ENCODE results near the gene HCN1.
"Not testable (repeated sequence)": the region's sequence is repeated elsewhere in the genome, so short reads cannot be mapped to it uniquely, and the experiment has no call there.

The HCN1 gene

DNA sequence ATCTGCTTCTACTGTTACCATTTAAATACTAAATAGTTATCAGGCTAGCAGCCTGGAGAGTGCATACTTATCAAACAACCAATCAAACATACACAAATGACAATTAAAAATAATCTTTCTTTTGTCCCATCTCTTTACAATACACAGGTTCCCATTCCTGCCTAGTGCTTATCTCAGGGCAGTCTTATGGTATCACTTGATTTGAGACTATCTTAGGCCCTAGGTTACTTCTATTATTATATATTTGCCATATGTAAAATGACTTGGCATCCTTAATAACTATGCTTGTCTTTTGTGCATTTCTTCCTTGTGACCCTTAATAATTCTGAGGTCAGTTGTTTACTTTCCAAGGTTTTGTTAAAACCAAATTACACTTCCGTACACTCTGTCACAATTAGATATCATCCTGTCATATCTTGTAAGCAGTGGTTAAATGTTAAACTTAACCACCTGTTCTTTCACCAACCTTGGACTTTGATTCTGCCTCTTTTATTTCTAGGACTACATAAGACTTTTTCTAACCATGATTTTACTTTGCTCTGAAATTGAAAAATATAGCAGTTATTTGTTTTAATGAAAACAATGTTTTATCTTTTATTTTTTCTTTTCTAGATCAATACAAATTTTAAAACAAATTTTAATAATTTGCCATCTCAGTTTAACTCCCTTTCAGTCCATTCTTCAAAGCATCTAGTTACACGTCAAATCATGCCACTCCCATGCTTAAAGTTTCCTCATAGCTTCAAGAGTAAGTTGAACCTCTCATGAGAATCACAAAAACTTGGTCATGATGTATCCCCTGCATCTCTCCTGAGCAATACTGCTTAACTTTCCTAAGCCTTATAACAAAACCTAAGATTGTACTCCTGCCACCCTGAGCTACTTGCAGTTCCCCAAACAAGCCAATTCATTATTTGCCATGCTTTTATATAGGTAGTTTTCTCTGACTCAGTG lies 281.3 kb downstream of the HCN1 start:
- no peak for DNase-seq

DNA sequence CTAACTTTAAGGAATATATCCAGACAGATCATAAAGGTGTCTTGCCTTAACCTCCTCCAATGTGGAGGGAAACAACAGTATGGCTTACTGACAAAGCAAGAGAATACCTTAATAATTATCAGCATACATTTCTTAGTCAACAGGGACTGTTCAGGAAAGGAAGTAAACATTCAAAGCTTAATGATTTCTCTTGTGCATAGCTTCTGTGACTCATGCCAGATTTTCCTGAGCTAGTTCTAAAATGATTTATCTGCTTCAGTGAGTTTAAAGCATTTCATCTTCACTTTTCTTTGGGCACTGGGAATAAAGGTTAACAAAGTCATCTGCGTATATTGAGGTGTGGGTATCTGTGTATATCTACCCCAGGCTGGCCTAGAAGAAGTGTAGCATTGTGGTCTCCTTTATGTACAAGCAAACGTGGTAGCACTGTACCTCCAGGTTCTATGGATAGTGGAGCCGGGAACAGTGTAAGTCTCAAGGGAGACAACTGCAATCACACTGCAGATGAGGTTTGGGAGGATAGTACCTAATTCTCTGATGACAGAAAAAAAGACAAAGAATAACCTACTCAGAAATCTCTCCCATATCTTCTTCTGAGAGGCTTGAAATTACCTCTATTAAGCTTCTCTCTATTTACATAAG lies 284.1 kb downstream of the HCN1 start:
- DNase-seq: peak; percentile 57

DNA sequence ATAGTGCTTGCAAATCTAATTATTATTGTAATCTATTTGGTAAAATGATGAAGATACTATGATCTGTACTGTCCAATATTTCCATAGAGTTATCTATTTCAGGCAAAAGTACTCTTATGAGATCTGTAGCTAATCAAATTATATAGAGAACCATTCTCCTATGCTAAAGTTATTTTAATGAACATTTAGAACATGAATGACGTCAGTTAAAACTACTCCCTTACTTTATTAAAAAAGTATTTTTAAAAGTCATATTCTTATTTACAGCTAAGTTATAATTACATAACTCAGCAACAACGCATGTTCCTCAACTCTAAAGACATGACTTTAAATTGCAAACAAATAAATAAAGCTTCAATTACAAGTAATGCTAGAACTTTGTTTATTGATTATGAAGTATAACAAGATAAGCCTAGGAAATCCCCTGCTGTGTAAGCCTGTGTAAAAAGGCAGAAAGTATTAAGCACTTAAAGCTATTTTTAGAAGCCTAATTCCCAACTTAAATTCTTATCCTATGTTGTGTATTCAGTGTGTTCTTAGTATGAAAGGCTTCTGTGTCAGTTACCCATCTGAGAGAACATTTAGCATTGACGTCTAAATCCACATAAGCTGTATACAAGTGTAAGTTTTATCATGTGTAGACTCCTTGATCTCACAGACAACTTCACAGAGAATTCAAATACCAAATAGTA lies 285.7 kb downstream of the HCN1 start:
- no peak for DNase-seq

DNA sequence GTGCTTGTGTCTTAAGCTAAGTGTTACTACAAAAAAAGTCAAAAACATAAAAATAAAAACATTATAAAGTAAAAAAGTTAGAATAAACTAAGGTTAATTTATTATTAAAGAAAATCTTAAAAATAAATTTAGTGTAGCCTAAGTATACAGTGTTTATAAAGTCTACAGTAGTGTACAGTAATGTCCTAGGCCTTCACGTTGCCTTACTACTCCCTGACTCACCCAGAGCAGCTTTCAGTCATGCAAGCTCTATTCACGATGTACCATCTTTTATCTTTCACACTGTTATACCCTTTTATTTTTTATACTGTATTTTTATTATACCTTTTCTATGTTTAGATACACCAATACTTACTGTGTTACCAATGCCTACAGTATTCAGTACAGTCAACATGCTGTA lies 288.1 kb downstream of the HCN1 start:
- no peak for DNase-seq

DNA sequence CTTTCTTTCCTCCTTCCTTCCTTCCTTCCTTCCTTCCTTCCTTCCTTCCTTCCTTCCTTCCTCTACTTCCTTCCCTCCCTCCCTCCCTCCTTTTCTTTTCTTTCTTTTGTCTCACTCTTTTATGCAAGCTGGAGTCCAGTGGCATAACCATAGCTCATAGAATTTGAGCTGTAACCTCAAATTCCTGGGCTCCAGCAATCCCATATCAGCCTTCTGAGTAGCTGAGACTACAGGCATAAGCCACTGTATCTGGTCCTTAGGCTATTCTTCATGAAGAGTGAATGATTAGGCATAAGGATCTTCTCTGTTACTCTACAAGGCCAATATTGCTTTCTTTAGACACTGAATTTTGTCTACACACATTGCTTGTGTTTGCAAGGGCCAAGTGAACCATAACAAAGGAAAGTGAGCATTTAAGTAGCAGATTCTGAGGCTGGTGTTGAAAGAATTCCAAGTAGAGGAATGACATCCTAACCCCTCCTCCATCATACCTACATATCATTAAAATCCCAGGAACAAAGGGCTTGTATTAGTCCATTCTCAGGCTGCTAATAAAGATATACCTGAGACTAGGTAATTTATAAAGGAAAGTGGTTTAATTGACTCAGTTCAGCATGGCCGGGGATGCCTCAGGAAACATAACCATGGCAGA lies 293.2 kb downstream of the HCN1 start:
- no peak for DNase-seq

DNA sequence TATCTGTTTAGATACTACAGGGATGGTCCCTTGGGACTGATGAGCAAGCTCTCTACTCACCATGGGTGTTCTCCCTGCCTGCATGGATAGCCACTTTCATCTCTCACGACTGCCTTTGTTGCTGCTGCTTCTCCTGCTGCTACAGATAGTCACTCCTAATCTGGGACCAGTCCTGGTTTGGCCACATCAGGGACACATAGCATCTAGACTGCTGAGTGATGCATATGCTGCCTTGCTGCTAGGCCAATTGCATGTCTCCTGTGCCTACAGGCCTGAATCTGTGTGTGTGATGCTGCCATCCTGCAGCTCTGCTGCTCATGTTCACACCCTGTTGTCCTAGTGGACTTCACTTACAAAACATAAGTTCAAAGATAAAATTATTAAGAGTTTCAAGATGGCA lies 297.1 kb downstream of the HCN1 start:
- DNase-seq: no peak

DNA sequence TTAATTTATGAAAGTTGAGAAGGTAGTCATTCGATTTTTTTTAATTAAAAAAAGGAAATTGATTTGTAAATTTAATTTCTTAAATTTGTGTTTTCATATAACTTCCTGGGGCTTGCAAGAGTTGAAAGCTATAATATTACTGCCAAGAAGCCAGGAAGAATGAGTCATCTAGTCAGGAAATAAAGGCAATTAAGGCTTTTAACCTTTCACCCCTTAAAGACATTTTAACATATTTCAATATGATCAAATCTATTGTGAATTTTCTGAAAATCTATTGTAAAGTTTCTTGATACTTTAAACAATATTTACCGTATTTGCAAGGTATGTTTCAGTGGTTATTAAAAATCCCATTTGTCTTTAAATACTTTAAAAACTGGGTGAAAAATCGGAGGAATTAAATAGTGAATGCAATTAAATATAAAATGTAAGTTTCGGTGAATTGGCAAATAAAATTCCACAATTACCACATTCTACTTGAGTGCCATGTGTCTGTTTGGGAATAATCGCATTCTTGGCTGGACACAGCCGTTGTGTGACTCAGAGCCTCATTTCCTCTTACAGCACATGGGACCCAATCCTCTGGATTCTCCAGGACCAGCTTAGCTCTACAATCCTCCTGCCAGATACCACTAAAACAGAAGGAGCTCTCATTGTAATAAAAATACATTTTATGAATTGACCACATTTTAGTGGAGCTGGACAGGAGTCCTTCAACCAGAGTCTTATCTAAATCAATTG lies 310.7 kb downstream of the HCN1 start:
- peak; percentile 86 for DNase-seq

DNA sequence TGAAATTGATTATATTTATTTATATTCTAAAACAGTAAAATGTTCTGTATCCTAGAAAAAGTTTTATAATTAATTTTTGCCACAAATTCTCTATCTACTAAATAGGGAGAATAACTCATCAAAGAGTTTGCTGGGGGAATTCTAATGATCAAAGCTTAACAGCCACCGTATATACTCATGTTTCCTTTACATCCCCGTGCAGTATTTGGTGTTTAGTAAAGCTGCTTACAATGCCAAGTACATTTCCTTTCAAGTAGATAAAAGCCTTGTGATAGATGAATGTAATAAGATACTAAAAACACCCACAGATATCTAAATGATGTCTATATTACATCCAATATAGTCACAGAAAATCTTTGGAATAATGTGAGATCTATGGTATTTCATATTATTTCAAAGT lies 312.2 kb downstream of the HCN1 start:
- peak; percentile 12 for DNase-seq

DNA sequence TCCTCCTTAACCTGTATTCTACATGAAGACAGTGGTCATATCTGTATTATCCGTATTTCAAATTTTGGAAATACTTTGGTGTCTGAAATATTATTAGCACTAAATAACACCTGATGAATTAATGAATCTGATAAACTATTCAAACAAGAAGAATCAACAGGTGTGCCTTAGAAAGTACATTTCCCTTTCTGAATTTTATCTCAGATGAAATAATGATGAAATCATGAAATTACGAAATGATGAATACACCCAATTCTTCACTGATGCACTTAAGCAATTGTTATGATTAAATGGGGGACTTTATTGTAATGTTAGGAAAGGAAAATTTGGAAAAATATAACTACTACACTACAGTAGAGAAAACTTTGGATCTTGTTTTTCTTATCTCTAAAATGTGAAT lies 313.6 kb downstream of the HCN1 start:
- DNase-seq: no peak

DNA sequence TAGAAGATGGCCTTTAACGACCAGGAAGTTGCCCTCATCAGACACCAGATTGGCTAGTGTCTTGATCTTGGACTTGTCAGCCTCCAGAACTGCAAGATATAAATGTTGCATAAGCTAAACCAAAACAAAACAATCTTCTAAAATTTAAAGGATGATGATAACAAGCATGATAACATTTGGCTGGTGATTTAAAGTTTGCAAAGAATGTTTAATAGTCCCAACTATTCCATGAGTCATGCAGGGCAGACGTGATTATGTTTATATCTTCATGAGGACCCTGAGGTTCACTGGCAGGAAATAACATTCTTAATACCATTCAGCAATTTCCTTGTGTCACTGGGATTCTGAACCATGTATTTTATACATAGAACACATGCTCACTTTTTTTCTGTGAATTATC lies 319.8 kb downstream of the HCN1 start:
- peak; percentile 86 for DNase-seq

DNA sequence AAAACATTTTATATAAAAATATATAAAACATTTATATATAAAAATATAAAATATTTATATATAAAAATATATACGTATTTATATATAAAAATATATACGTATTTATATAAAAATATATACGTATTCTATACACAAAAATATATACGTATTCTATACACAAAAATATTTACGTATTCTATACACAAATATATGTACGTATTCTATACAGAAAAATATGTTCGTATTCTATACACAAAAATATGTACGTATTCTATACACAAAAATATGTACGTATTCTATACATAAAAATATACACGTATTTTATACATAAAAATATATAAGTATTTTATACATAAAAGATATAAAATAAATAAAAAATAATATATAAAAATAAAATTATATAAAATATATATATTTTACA lies 323.6 kb downstream of the HCN1 start:
- DNase-seq: no peak

DNA sequence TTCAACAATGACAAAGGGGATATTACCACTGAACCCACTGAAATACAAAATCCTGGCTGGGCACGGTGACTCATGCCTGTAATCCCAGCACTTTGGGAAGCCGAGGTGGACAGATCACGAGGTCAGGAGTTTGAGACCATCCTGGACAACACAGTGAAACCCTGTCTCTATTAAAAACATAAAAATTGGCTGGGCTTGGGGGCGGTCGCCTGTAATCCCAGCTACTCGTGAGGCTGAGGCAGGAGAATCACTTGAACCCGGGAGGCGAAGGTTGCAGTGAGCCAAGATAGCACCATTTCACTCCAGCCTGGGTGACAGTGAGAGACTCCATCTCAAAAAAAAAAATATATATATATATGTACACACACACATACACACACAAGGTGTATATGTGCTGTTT lies 324.8 kb downstream of the HCN1 start:
- not testable (repeated sequence) for DNase-seq

DNA sequence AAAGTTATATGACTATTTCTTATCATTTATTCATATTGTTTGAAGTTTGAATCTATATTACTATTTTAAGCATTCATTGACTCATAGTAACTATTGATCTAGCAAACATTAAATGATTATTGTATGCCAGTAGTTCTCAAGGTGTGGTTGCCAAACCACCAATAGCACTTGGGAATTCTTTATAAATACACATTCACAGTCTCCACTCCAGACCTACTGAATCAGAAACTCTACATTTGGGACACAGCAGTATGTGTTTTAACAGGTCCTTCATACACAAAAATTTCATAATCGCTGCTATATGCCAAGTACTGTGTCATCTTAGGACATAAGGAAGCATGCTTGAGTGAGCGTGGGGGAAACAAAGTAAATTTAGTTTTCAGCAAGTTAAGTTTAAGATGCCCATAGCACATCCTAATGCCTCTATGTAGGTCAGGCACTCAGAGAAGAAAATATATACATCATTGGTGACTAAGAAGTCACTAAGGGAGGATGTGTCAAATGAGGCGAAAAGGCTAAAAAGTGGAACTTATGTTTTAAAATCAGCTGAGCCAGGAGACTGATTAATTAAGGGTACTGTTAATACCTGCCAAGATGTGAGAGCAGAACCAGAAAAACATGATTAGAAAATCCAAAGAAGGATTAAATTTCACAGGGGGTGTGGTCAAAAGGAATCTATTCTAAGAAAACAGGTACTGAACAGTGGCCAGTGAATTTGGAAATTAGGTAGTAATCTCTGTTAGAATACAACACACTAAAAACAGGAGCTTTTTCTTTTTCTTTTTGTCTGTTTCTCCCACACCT lies 340.8 kb downstream of the HCN1 start:
- no peak for DNase-seq

DNA sequence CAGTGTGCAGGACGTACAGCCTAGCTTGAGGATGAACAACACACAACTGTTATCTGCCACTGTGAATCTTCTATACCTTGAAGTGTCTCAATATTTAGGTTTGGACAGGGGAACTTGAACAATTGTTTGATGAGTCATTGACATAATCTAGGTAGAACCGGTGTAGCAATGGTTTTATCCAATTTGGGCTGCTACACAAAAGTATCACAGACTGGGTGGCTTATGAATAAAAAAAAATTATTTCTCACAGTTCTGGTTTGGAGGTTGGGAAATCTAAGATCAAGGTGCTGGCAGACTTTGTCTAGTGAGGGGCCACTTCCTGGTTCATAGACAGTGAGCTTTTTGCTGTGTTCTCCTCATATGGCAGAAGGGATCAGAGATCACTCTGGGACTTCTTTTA lies 359.7 kb downstream of the HCN1 start:
- no peak for DNase-seq

DNA sequence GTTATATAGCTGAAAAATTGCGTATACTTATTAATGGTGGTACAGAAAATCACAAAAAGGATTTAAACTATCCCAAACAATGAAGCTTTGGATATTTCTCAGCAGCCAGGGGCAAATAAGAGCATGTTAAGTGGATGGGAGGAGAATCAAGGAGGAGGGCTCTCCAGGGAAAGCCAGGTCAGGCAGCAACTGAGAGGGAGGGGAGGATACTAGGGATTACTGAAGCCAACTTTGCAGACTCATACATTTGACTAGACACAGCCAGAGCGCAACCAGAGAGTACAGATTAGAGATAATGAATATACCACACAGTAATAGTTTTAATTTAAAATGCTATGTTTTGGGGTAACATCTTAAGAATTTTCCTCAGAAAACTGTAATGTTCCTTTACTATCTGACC lies 360.2 kb downstream of the HCN1 start:
- DNase-seq: no peak

DNA sequence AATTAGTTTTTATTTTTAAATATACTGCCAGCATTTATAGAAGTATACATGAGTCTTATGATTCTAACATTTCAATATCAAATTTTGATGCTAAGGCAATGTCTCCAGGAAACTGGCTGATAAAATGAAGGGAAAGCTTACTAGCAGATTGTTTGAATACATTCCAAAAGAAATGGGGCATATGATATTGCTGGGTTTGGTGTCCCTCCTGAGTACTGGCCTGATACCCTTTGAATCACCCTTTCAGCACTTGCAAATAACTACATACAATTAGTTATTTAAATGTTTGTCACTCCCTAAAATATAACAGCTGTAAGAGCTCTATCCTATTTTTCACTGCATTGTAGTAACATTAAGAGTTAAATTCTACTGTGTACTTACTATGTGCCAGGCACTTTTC lies 360.8 kb downstream of the HCN1 start:
- no peak for DNase-seq

DNA sequence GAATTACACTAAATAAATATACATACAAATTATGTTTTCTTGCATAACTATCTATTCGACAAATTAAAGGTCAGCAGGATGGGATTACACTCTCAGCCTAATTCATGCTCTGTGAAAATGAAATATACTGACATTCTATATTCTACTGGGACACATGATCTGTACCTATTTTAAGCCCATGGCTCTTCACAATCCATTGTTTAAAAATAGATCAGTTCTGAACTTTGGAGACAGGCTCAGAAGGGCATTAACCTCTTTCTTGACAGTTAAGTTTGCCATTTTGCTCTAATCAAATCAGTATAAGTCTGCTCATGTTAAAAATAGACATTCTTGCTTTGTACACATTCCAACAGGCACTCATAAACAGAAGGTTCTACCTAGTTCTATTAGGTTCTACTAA lies 361.2 kb downstream of the HCN1 start:
- no peak for DNase-seq

DNA sequence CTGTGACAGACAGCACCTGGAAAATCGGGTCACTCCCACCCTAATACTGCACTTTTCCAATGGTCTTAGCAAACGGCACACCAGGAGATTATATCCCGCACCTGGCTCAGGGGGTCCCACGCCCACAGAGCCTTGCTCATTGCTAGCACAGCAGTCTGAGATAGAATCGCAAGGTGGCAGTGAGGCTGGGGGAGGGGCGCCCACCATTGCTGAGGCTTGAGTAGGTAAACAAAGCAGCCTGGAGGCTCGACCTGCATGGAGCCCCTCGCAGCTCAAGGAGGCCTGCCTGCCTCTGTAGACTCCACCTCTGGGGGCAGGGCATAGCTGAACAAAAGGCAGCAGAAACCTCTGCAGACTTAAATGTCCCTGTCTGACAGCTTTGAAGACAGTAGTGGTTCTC lies 383.6 kb downstream of the HCN1 start:
- not testable (repeated sequence) for DNase-seq

DNA sequence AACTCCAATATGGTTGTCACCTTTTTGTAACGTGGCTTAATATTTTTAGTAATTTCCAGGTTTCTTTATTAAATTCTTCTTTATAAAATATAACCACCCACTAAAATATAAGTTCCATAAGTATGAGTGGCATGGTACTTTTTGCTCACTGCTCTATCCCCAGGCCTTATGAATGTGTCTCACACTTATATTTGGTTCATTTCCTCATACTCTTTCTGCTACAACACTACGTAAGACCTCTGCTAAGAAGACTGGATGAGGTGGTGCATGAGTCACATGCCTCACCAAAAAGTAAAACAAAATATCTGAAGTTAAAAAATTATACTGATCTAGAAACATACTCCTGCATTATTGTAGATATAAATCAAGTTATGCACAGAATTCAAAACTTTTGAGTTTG lies 400.9 kb downstream of the HCN1 start:
- DNase-seq: no peak

DNA sequence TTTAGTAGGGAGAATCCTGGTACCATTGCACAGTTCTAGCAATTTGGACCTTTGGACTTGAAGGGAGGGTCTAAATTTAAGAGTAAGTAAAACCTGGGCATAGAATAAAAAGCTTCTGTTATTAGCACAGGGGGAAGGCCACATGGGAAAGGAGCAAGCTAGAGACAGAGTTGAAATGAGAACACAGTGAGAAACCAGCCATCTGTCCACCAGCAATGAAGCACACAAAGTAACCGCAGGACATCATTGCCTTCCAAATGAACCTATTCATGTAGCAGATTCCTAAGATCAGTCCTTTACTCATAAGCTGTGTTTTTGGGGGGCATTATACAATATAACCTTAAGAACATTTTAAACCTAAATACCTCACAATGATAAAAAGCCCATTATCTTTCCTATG lies 407.4 kb downstream of the HCN1 start:
- DNase-seq: no peak

DNA sequence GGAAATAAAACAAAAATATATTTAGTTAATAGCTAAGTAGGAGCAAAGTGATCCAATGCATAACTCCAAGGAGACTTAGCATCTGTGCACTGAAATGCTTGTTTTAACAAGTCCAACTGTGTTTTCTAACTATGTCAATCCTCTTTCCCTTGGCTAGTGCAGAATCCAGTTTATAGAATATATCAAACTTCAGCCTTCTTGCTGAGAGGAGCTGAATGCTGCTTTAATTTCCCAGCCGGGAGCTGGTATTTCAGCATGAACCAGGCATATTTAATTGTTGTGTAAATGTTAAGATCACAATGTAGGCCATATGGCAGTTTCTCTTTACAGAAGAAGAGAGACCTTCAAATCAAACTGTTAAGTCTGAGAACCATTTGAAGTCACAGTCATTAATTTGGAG lies 411.7 kb downstream of the HCN1 start:
- no peak for DNase-seq

DNA sequence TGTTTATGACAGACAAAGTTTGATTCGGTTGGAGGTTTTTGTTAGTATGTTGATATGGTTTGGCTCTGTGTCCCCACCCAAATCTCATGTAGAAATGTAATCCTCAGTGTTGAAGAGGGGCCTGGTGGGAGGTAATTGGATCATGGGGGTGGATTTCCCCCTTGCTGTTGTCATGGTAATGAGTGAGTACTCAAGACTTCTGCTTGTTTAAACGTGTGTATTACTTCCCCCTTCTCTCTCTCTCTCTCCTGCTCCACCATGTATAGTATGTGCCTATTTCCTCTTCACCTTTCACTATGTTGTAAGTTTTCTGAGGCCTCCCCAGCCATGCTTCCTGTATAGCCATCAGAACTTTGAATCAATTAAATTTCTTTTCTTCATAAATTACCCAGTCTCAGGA lies 415.1 kb downstream of the HCN1 start:
- DNase-seq: no peak
